Midbrain (tissue), 1 donor: ENCODE data around the gene POLG.

ENCODE experiments used
- DNase-seq: peaks from one replicate; lab custom pipeline; 2025; lab: John Stamatoyannopoulos, UW

Gene POLG

GRCh38 chr15:89370120-89370977 is 35.7 kb upstream of the POLG start:
- no peak for DNase-seq

- DNase-seq, result no peak
Observed at GRCh38 chr15:89369341-89369947, 34.8 kb upstream of the POLG start.

DNA sequence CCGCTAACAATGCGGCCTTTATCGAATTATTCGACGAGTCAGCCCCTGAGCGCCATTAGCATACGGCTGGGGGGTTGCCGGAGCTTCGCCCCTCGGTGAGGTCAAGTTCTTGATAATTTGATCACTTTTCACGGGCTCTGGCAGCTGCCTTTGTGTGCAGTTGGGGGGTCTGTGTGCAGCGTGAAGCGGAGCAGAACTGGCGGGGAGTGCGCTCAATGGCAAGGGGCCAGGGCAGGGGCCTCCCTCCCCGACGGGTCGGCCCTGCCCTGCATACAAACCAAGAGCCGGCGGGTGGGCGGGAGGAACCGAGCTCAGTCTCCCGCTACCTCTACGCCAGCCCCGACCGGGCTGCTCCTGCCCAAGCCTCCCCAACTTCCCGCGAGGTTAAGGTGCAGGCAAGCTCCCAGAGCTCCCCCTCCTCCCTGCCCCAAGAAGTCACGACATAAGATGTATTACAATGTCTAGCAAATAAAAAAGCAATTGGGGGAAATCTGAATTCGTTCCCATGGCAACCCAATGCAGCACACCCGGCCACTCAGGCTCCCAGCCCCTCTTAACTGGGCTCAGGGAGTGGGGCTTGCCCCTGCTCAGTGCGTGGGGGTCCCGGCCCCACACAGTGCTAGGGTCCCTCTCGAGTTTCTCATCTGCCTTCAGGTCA is 34.1 kb upstream of the POLG start:
- no peak for DNase-seq

DNA sequence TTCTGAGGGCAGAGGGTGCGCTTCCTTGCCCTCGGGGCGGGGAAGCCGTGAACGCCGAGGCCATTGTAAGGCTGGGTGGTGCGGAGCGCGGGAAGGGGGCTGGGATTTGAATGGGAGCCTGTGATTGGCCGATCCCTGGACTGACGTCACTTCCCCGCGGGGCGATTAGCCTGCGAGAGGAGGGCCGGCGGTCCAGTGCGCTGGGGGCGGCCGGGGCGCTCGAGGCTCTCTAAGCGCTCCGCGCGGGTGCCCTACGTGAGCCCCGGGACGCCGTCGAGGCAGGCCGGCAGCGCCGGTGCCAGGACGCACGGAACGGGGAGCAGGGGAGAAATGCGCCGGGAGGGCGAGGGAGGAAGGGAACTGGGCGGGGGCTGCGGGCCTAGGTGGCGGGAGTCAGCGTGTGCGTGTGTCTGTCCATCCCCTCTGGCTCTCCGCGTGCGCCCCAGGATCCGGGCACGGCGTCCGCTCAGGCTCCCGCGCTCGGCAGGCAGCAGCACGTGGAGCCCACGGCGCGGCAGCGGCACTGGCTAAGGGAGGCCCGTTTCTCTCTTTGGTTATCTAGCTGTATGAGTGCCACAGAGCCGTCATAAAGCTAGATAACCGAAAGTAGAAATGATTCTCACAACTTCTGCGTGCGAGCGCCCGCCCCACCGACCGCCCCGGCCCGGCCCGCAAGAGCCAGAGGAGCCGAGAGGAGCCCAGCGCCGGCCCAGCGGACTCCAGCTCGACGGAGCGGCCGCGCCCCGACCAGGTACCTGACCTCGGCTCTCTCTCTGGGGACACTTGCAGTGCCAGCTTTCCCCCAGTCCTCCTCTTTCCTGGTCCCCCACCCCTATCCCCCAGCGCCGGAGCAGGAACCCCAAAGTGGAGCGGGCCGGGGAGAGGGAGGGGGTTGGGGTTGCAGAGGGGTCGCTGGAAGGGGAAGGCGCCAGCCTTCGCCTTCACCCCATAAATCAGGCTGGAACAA is 33.1 kb upstream of the POLG start:
- DNase-seq, result peak; percentile 82

DNA sequence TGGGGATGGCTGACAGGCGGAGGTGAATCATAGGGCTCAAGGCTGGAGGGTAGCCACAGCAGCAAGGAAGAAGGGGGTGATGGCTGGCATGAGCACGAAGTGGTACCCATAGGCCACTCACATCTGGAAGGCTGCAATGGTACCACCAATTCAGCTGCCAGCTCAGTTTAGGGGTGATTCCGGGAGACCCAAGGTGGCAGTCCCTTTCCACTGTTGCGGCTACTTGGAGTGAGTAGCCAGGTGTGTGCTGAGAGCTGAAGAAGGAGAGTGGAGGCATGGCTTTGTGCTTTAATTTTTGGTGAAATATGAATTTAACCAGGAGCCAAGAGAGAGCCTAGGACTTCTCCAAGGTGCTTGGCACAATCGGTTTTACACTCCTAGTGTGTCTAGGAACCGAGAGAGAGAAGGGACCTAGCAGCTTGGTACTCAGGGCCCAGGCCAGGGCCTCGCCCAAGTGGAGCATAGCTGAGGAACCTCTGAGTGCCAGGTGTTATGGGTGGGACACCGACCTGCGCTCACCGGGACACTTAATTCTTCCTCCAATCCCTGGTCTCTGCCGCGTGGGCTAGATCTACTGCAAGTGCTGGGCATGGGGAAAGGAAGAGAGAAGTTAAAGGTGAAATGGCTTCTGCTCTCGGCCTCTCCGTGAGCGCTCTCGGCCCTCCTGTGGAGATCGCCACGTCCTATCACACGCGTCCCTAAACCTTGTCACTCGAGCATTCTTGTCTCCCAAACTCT is 32.2 kb upstream of the POLG start:
- no peak for DNase-seq

- no peak for DNase-seq
Observed at GRCh38 chr15:89365462-89366065, 30.9 kb upstream of the POLG start.

- peak; percentile 74 for DNase-seq
Observed at GRCh38 chr15:89364741-89365450, 30.3 kb upstream of the POLG start.

- peak; percentile 32 for DNase-seq
Observed at GRCh38 chr15:89364341-89364740, 29.7 kb upstream of the POLG start.

DNA sequence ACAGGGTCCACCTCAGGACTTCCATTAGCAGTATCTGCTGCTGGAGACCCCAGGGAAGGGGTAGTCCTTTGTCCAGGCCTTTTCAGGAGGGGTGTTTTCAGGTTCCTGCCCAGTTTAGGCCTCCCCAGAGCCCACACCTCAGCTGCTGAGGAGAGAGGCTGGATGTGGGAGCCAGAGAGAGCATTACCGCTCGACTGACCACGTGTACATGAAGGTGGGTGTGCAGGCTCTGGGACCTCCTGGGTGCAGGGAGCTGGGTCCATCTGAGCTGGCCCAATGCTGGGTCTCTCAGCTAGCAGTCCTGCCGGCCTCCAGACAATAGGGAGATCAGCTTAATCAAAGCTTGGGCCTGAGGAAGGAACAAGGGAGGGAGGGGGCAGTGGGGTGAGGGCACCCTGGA is 29.1 kb upstream of the POLG start:
- DNase-seq, result no peak

GRCh38 chr15:89363133-89363532 is 28.5 kb upstream of the POLG start:
- DNase-seq, result no peak

GRCh38 chr15:89362203-89363101 is 27.8 kb upstream of the POLG start:
- peak; percentile 75 for DNase-seq

- DNase-seq, result peak; percentile 78
Observed at GRCh38 chr15:89361451-89362202, 27.0 kb upstream of the POLG start.

- peak; percentile 48 for DNase-seq
Observed at GRCh38 chr15:89360294-89360971, 25.8 kb upstream of the POLG start.

DNA sequence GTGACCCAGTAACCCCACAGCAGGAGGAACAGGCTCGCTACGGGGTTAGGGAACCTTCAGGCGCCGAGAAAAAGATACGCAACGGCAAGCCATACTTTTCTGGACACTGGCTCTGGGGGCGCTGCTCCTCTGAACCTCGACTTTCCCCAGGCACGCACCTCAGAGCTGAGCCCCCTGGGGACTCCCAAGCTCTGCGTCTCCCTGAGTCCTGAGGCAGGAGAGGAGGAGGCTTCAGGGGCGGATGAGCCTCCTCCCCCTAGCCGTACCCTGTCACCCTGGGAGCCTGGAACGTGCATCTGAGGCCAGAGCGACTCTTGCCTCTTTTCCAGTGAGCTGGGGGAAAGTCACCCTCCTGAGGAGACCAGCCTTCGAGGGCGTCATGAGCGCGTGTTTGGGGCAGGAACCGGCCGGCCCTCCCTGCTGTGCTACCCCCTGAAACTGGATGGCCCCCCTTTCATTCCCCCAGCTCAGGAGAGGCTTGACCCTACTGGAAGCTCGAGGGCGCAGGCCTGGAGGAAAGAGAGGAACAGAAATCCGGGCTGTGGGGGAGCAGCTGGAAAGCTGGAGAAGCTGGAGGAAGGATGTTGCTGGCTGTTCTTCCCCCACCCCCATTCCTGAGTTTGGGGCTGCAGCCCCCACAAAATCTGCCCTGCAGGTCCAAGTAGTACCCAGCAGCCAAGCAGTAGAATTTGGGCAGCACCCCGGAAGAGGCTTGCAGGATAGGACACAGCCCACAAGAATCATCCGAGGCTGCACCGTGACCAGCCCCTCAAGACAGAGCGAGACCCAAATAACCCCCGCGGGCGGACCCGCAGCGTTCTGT is 25.1 kb upstream of the POLG start:
- no peak for DNase-seq

- DNase-seq, result peak; percentile 89
Observed at GRCh38 chr15:89358755-89359439, 24.3 kb upstream of the POLG start.

DNA sequence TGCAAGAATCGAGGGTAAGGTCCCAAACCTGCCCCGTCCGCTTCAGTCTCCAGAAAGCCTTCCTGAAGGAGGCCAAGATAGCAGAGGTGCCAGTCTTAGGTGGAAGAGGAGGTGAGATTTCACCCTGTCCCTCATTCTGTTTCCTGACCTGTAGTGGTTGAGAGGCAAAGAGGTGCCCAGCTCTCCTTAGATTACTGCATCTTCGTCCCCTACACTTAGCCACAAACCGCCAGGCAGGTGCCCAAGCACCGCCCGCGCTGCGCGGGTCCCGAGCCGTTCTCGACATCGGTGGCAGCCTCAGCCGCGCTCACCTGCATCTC is 23.8 kb upstream of the POLG start:
- no peak for DNase-seq
